ENCODE data around the gene NME7.
"Not testable (repeated sequence)": the region's sequence is repeated elsewhere in the genome, so short reads cannot be mapped to it uniquely, and the experiment has no call there.

The NME7 gene

GRCh38 chr1:169367686-169368405 lies at the start of gene NME7, which contains the start of gene BLZF1:
NME7 (minus strand) TSS chr1:169367797; CDS start chr1:169367710, 87 bp downstream.
BLZF1 (plus strand) TSS chr1:169368195; CDS start chr1:169369523, 1,328 bp downstream.
- DNase-seq: peak; percentile 97

- no peak for DNase-seq
Observed at GRCh38 chr1:169414952-169415351, 47.4 kb upstream of the NME7 start.

- not testable (repeated sequence) for DNase-seq
Observed at GRCh38 chr1:169408340-169408739, 40.7 kb upstream of the NME7 start.

- DNase-seq: not testable (repeated sequence)
Observed at GRCh38 chr1:169402578-169402977, 35.0 kb upstream of the NME7 start.

- DNase-seq: no peak
Observed at GRCh38 chr1:169395955-169396354, 28.4 kb upstream of the NME7 start.

- DNase-seq: no peak
Observed at GRCh38 chr1:169392406-169392805, 24.8 kb upstream of the NME7 start.

GRCh38 chr1:169390303-169390702 lies 22.7 kb upstream of the NME7 start:
- no peak for DNase-seq

- DNase-seq: no peak
Observed at GRCh38 chr1:169387399-169387798, 19.8 kb upstream of the NME7 start.

GRCh38 chr1:169383449-169383848 lies 15.9 kb upstream of the NME7 start:
- no peak for DNase-seq

GRCh38 chr1:169381162-169381561 lies 13.6 kb upstream of the NME7 start:
- DNase-seq: no peak

- no peak for DNase-seq
Observed at GRCh38 chr1:169371404-169371803, 3.8 kb upstream of the NME7 start.

- DNase-seq: no peak
Observed at GRCh38 chr1:169368406-169368769, 791 bp upstream of the NME7 start.

- DNase-seq: no peak
Observed at GRCh38 chr1:169367096-169367685, 406 bp downstream of the NME7 start.

- no peak for DNase-seq
Observed at GRCh38 chr1:169364948-169365347, 2.6 kb downstream of the NME7 start.

GRCh38 chr1:169363046-169363730 lies 4.4 kb downstream of the NME7 start:
- no peak for DNase-seq

- no peak for DNase-seq
Observed at GRCh38 chr1:169361281-169361680, 6.3 kb downstream of the NME7 start.

- no peak for DNase-seq
Observed at GRCh38 chr1:169360415-169360814, 7.2 kb downstream of the NME7 start.

GRCh38 chr1:169348383-169349036 lies 19.1 kb downstream of the NME7 start:
- peak; percentile 64 for DNase-seq

- DNase-seq: no peak
Observed at GRCh38 chr1:169347688-169348382, 19.8 kb downstream of the NME7 start.

GRCh38 chr1:169346036-169346589 lies 21.5 kb downstream of the NME7 start:
- DNase-seq: no peak

GRCh38 chr1:169345511-169345910 lies 22.1 kb downstream of the NME7 start:
- DNase-seq: no peak

- not testable (repeated sequence) for DNase-seq
Observed at GRCh38 chr1:169342096-169342495, 25.5 kb downstream of the NME7 start.
